Endothelial cell of umbilical vein (primary cell): ENCODE results near the gene CEP95. TPM values are rescaled to one million over a fixed set of nuclear protein-coding genes. Genes with fewer than 3 reads are reported as not detected.

Experiments used
- BruUV-seq: library from RNA; stranded (reverse); fragments of 400-500 nt; replicated peaks from 2 replicates; lab custom pipeline; 2021; lab: Mats Ljungman, UMichigan
- CTCF ChIA-PET: fragments of 300-600, 350-600 bp; sonication (Branson Sonifier 250); formaldehyde crosslinking; loops from one replicate; lab custom pipeline; 2021; ENCODE audit warnings: antibody characterized with exemption, inconsistent platforms; lab: Charles Lee
- POLR2A ChIA-PET: fragments of 300-600, 350-600 bp; sonication (Branson Sonifier 250); formaldehyde crosslinking; loops from one replicate; lab custom pipeline; 2021; ENCODE audit warnings: antibody characterized with exemption, inconsistent platforms; lab: Charles Lee
- DNase-seq: peaks from one replicate; pipeline ENCODE4 v3.0.0-alpha.2; 2011; ENCODE audit warnings: low read depth, low spot score
- FAIRE-seq: peaks from 2 replicates; lab custom pipeline; 2011; peaks lifted over from hg19 to GRCh38; lab: Jason Lieb, UNC
- H2AFZ ChIP-seq: 2 replicates; pipeline ENCODE4 v1.6.0; 2012; ENCODE audit warnings: low read depth, low read length, control low read depth, inconsistent platforms
- H3K27ac ChIP-seq: 2 replicates; pipeline ENCODE4 v1.5.1; 2011; ENCODE audit warnings: low read depth, mild to moderate bottlenecking, control low read depth, low read length, moderate library complexity; ENCODE audit not compliant: insufficient read depth
- H3K27me3 ChIP-seq, 2 experiments: 2 replicates each; pipeline versions ENCODE4 v1.6.0 to v1.6.1; 2011; ENCODE audit warnings: low read length in 2 of 2, mixed read lengths in 1 of 2; ENCODE audit not compliant: control insufficient read depth in 2 of 2, insufficient read depth in 2 of 2
- H3K36me3 ChIP-seq, 2 experiments: 2 replicates in 1 of 2; 3 replicates in 1 of 2; pipeline ENCODE4 v1.5.1; 2011; ENCODE audit warnings: low read length in 2 of 2, mild to moderate bottlenecking in 1 of 2, moderate library complexity in 1 of 2; ENCODE audit not compliant: control insufficient read depth in 2 of 2, insufficient read depth in 2 of 2; ENCODE audit errors: extremely low read depth in 1 of 2
- H3K4me1 ChIP-seq: 3 replicates; pipeline ENCODE4 v1.5.1; 2011; ENCODE audit warnings: mild to moderate bottlenecking, low read length; ENCODE audit not compliant: control insufficient read depth, insufficient read depth; ENCODE audit errors: extremely low read depth
- H3K4me2 ChIP-seq: 2 replicates; pipeline ENCODE4 v1.6.1; 2011; ENCODE audit warnings: low read length, control low read depth, mixed read lengths; ENCODE audit not compliant: insufficient read depth
- H3K4me3 ChIP-seq, 3 experiments: fragments of 200-600 bp in 1 of 3; sonication (generic), shearing (Covaris generic) in 1 of 3; replicated peaks in 1 of 3; 2 replicates each; pipeline ENCODE4 v1.5.1; 2011 to 2016; ENCODE audit warnings: control low read depth in 3 of 3, low read length in 3 of 3, mild to moderate bottlenecking in 2 of 3, inconsistent platforms in 1 of 3, low read depth in 1 of 3, moderate library complexity in 1 of 3; ENCODE audit not compliant: insufficient read depth in 1 of 3
- H3K79me2 ChIP-seq: 2 replicates; pipeline ENCODE4 v1.6.0; 2012; ENCODE audit warnings: low read length, inconsistent platforms; ENCODE audit not compliant: control insufficient read depth, insufficient read depth
- H3K9ac ChIP-seq: replicated peaks from 2 replicates; pipeline ENCODE3; 2011; ENCODE audit warnings: low read length, control low read depth; ENCODE audit not compliant: insufficient read depth; ENCODE audit errors: extremely low read depth
- H3K9me1 ChIP-seq: replicated peaks from 3 replicates; pipeline ENCODE4 v1.6.0; 2011; ENCODE audit warnings: mild to moderate bottlenecking, low read length; ENCODE audit not compliant: control insufficient read depth, insufficient read depth; ENCODE audit errors: extremely low read depth
- H3K9me3 ChIP-seq: replicated peaks from 2 replicates; pipeline ENCODE4 v1.5.1; 2012; ENCODE audit warnings: low read length, inconsistent platforms; ENCODE audit not compliant: control insufficient read depth, insufficient read depth
- H4K20me1 ChIP-seq: replicated peaks from 2 replicates; pipeline ENCODE3; 2011; ENCODE audit warnings: mild to moderate bottlenecking, low read length; ENCODE audit not compliant: control insufficient read depth, insufficient read depth; ENCODE audit errors: extremely low read depth
- CTCF ChIP-seq, 2 donors: IDR thresholded peaks; 1 replicate in 1 of 2; 2 replicates in 1 of 2; pipeline ENCODE4 v1.5.1; 2011; ENCODE audit warnings: low read length in 2 of 2, mild to moderate bottlenecking in 2 of 2, moderate library complexity in 2 of 2, control low read depth in 1 of 2, inconsistent platforms in 1 of 2, low read depth in 1 of 2; ENCODE audit not compliant: insufficient read depth in 1 of 2; ENCODE audit errors: extremely low read depth in 1 of 2
- FOS ChIP-seq: IDR thresholded peaks from 2 replicates; pipeline ENCODE4 v1.6.1; 2011; ENCODE audit warnings: mild to moderate bottlenecking, low read length, moderate library complexity, borderline replicate concordance; ENCODE audit not compliant: insufficient read depth
- JUN ChIP-seq: IDR thresholded peaks from 2 replicates; pipeline ENCODE4 v1.6.1; 2011; ENCODE audit warnings: borderline replicate concordance, low read depth; ENCODE audit not compliant: insufficient read length, insufficient read depth
- POLR2A ChIP-seq: IDR thresholded peaks from 2 replicates; pipeline ENCODE4 v1.6.1; 2012; ENCODE audit warnings: low read depth, mild to moderate bottlenecking, control low read depth, low read length
- POLR2AphosphoS5 ChIP-seq: IDR thresholded peaks from 2 replicates; pipeline ENCODE4 v1.6.1; 2012; ENCODE audit warnings: low read depth, mild to moderate bottlenecking, control low read depth, low read length, moderate library complexity; ENCODE audit not compliant: insufficient read depth
- dilution Hi-C: fragments of 300-500 bp; cut with MboI; formaldehyde crosslinking; loops from one replicate; pipeline ENCODE4 v1.15.0; 2019; ENCODE audit warnings: low sequenced_read_pairs; ENCODE audit not compliant: extremely low pct_ligation_motif_present
- intact Hi-C: fragments of 100-400 bp; cut with micrococcal nuclease; formaldehyde crosslinking; loops from one replicate; pipeline ENCODE4 v1.10.0; 2022
- polyA plus RNA-seq, 4 experiments: library from polyadenylated mRNA; depleted of rRNA in 3 of 4; stranded (reverse) in 3 of 4; unstranded in 1 of 4; fragments of >200 nt; gene quantifications; 2 replicates each; pipeline versions ENCODE4 v1.2.1 to v1.2.3, GENCODE V29; 2011 to 2012; ENCODE audit warnings: missing spikeins in 1 of 4
- total RNA-seq: library from RNA; stranded (reverse); gene quantifications from 2 replicates; pipeline ENCODE4 v1.2.3, GENCODE V29; 2021

The CEP95 gene
- total and polyA plus RNA-seq, 2 donors (not counting 3 experiments of a cell fraction or from before 2014, with no cell fraction given) = 14.1 to 35.5 TPM

GRCh38 chr17:64461788-64462187, 45.0 kb upstream of the CEP95 start:
- peaks cover 14% of the 10 kb centered on the region for H3K4me1 ChIP-seq
- peak overlapping the region; percentile 53 for H3K27ac ChIP-seq
- H3K79me2 ChIP-seq = no peaks in the 10 kb centered on the region
- ChIA-PET POLR2A (no interaction called here), CTCF (no interaction called here)
- H3K4me2 ChIP-seq = peak overlapping the region; percentile 57
- no peaks in the 10 kb centered on the region for H3K27me3 ChIP-seq
- no peak for FAIRE-seq
- H3K9ac ChIP-seq = no peak overlapping the region
- no peaks in the 10 kb centered on the region for H3K9me1 ChIP-seq
- intact Hi-C loops = loop anchor here (5.0 kb wide), 1 partner anchor 39 kb away; no protein-coding TSS in a partner anchor
- H4K20me1 ChIP-seq = no peaks in the 10 kb centered on the region
- H3K9me3 ChIP-seq = no peaks in the 10 kb centered on the region
- no peak for TF ChIP-seq POLR2AphosphoS5
- TF ChIP-seq JUN = peak; percentile 67
- H3K36me3 ChIP-seq = peaks cover 0 to 3% of the 10 kb centered on the region in 2 experiments
- no peak overlapping the region for H3K4me3 ChIP-seq
- no TSS peak for BruUV-seq
- dilution Hi-C loops = no loop called here
- DNase-seq = peak; percentile 86
- peak overlapping the region; percentile 54 for H2AFZ ChIP-seq

GRCh38 chr17:64466019-64466735, 40.6 kb upstream of the CEP95 start:
- dilution Hi-C loops = no loop called here

More at GRCh38 chr17:64466019-64466735, 40.6 kb upstream of the CEP95 start:
- intact Hi-C loops = no loop called here
- Histone ChIP-seq H3K27me3 (no peaks in the 10 kb centered on the region), H3K27ac (no peak overlapping the region), H3K4me2 (no peak overlapping the region), H4K20me1 (no peaks in the 10 kb centered on the region), H3K9me1 (no peaks in the 10 kb centered on the region), H3K4me1 (peaks cover 11% of the 10 kb centered on the region), H3K9ac (no peak overlapping the region), H3K36me3 (peaks cover 0 to 2% of the 10 kb centered on the region in 2 experiments), H3K79me2 (no peaks in the 10 kb centered on the region), H2AFZ (no peak overlapping the region), H3K4me3 (no peak overlapping the region), H3K9me3 (no peaks in the 10 kb centered on the region)
- ChIA-PET CTCF (interaction anchor here (2.0 kb wide), 1 partner anchor 25 kb away, joined by 12 read pairs; no protein-coding TSS in a partner anchor), POLR2A (interaction anchor here (0.6 kb wide), 1 partner anchor 84 kb away, joined by 5 read pairs; no protein-coding TSS in a partner anchor)
- DNase-seq (no peak), FAIRE-seq (no peak)
- TF ChIP-seq FOS (no peak), CTCF (IDR thresholded peaks at IDR 0.05; ENCODE audit: extremely low read depth in 1 of 2, insufficient read depth in 1 of 2, low read depth in 1 of 2, low read length in 2 of 2) (no peak), JUN (no peak), POLR2A (no peak)
- no TSS peak for BruUV-seq
